A673 (cell line): ENCODE measurements around the gene FGD4.

ENCODE experiments used
- EZH2 ChIP-seq: fragments of 200-600 bp; sonication (generic); IDR thresholded peaks from 2 replicates; pipeline ENCODE4 v1.6.1; 2017; ENCODE audit warnings: borderline replicate concordance, low read depth, mild to moderate bottlenecking, mixed read lengths, antibody characterized with exemption, low read length; ENCODE audit not compliant: poor library complexity, severe bottlenecking
- TF ChIP-seq, protein P1 (sequence below): fragments of 300-800, 200-600 bp; sonication (generic); conservative IDR thresholded peaks from 2 replicates; pipeline ENCODE4 v1.5.1; 2017; ENCODE audit warnings: low read depth, mild to moderate bottlenecking, antibody characterized with exemption, low read length, moderate library complexity, mixed read lengths

DNA sequence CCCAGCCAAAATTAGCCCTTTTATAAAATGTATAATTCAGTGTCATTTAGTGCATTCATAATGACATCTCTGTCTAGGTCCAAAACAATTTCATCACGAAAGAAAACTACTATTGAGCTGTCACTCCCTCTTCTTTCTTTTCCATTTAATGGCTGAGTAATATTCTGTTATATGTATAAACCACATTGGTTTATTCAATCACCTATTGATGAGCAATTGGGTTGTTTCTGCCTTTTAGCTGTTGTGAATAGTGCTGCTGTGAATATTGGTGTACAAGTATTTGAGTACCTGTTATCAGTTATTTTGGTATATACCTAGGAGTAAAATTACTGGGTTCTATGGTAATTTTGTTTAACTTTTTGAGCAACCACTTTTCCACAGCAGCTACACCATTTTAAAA, 287.0 kb downstream of the FGD4 start:
- TF ChIP-seq, protein P1, sequence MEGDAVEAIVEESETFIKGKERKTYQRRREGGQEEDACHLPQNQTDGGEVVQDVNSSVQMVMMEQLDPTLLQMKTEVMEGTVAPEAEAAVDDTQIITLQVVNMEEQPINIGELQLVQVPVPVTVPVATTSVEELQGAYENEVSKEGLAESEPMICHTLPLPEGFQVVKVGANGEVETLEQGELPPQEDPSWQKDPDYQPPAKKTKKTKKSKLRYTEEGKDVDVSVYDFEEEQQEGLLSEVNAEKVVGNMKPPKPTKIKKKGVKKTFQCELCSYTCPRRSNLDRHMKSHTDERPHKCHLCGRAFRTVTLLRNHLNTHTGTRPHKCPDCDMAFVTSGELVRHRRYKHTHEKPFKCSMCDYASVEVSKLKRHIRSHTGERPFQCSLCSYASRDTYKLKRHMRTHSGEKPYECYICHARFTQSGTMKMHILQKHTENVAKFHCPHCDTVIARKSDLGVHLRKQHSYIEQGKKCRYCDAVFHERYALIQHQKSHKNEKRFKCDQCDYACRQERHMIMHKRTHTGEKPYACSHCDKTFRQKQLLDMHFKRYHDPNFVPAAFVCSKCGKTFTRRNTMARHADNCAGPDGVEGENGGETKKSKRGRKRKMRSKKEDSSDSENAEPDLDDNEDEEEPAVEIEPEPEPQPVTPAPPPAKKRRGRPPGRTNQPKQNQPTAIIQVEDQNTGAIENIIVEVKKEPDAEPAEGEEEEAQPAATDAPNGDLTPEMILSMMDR = no peak
- TF ChIP-seq EZH2 = no peak
